HCT116 (cell line): ENCODE measurements around the gene WT1.

Source experiments
- CEBPB ChIP-seq: IDR thresholded peaks from 2 replicates; pipeline ENCODE4 v1.6.1; 2012; ENCODE audit warnings: low read depth
- CTCF ChIP-seq, 3 experiments: fragments of 200-600 bp in 1 of 3; sonication (generic) in 1 of 3; IDR thresholded peaks in 2 of 3; conservative IDR thresholded peaks in 1 of 3; 2 replicates each; pipeline ENCODE4 v1.5.1; 2012 to 2017; ENCODE audit warnings: low read depth in 2 of 3, low read length in 2 of 3, antibody characterized with exemption in 1 of 3, borderline replicate concordance in 1 of 3, control low read depth in 1 of 3, mild to moderate bottlenecking in 1 of 3, mixed read lengths in 1 of 3, mixed run types in 1 of 3, moderate library complexity in 1 of 3; ENCODE audit not compliant: insufficient read depth in 1 of 3
- EGR1 ChIP-seq: IDR thresholded peaks from 2 replicates; pipeline ENCODE4 v1.6.1; 2012; ENCODE audit warnings: low read depth
- EZH2 ChIP-seq: fragments of 200-600 bp; sonication (generic); IDR thresholded peaks from 2 replicates; pipeline ENCODE4 v1.6.1; 2017; ENCODE audit warnings: antibody characterized with exemption, mixed run types
- EZH2phosphoT487 ChIP-seq: fragments of 200-600 bp; IDR thresholded peaks from 2 replicates; pipeline ENCODE4 v1.6.1; 2018; ENCODE audit warnings: antibody characterized with exemption, borderline replicate concordance
- POLR2A ChIP-seq: IDR thresholded peaks from 2 replicates; pipeline ENCODE4 v1.7.0; 2011; ENCODE audit warnings: borderline replicate concordance; ENCODE audit not compliant: insufficient read depth, insufficient read length; ENCODE audit errors: extremely low read depth
- POLR2AphosphoS5 ChIP-seq: IDR thresholded peaks from 2 replicates; pipeline ENCODE4 v1.6.1; 2011; ENCODE audit warnings: mild to moderate bottlenecking, low read depth, low read length, moderate library complexity
- RAD21 ChIP-seq: IDR thresholded peaks from 2 replicates; pipeline ENCODE4 v1.6.1; 2012; ENCODE audit warnings: low read depth, mild to moderate bottlenecking
- REST ChIP-seq: IDR thresholded peaks from 2 replicates; pipeline ENCODE4 v1.6.1; 2012; ENCODE audit warnings: low read depth
- SP1 ChIP-seq: IDR thresholded peaks from 2 replicates; pipeline ENCODE4 v1.6.1; 2012; ENCODE audit warnings: low read depth
- SRF ChIP-seq: IDR thresholded peaks from 2 replicates; pipeline ENCODE4 v1.6.1; 2012; ENCODE audit warnings: low read depth
- YY1 ChIP-seq: IDR thresholded peaks from 2 replicates; pipeline ENCODE4 v1.6.1; 2011; ENCODE audit warnings: low read length, low read depth, moderate library complexity, mild to moderate bottlenecking; ENCODE audit not compliant: insufficient replicate concordance; ENCODE audit errors: extremely low read depth

GRCh38 chr11:32405592-32405991 lies 29.7 kb downstream of the WT1 start:
- no peak for TF ChIP-seq CTCF (IDR thresholded peaks at IDR 0.05 in 2 of 3, conservative IDR thresholded peaks at IDR 0.05 in 1 of 3; ENCODE audit: borderline replicate concordance in 1 of 3, insufficient read depth in 1 of 3, low read depth in 2 of 3, low read length in 2 of 3)
- no peak for TF ChIP-seq EZH2
- no peak for TF ChIP-seq CEBPB
- TF ChIP-seq RAD21 = no peak
- TF ChIP-seq POLR2A = no peak
- no peak for TF ChIP-seq POLR2AphosphoS5
- no peak for TF ChIP-seq REST
- no peak for TF ChIP-seq SP1
- no peak for TF ChIP-seq EGR1
- TF ChIP-seq SRF = no peak
- no peak for TF ChIP-seq EZH2phosphoT487
- TF ChIP-seq YY1 = no peak
